AG04450 (cell line): Measurements from ENCODE around the gene PPM1A. TPM values are rescaled to one million over a fixed set of nuclear protein-coding genes. Genes with fewer than 3 reads are reported as not detected.

Experiments
- CTCF ChIA-PET: fragments of 300-600, 350-600 bp; formaldehyde crosslinking; extraction: SDS; loops from one replicate; lab custom pipeline; 2022; ENCODE audit warnings: antibody characterized with exemption, inconsistent platforms; lab: Charles Lee
- POLR2A ChIA-PET: fragments of 350-600 bp; formaldehyde crosslinking; extraction: SDS; loops from one replicate; lab custom pipeline; 2021; ENCODE audit warnings: antibody characterized with exemption, inconsistent platforms; lab: Yijun Ruan, JAX
- DNase-seq: peaks from one replicate; pipeline ENCODE4 v3.0.0-alpha.2; 2011; ENCODE audit warnings: low read depth, low spot score
- H3K27ac ChIP-seq: one replicate; pipeline ENCODE4 v1.5.1; 2012; ENCODE audit warnings: low read depth, low read length, control low read depth
- H3K27me3 ChIP-seq: one replicate; pipeline ENCODE4 v1.6.0; 2012; ENCODE audit warnings: low read length; ENCODE audit not compliant: control insufficient read depth, insufficient read depth
- H3K4me3 ChIP-seq: 2 replicates; pipeline ENCODE4 v1.5.1; 2011; ENCODE audit warnings: mild to moderate bottlenecking, low read depth, low read length, control low read depth
- H3K9me3 ChIP-seq: 2 replicates; pipeline ENCODE4 v1.5.1; 2012; ENCODE audit warnings: low read length; ENCODE audit not compliant: control insufficient read depth, insufficient read depth
- polyA plus RNA-seq: library from polyadenylated mRNA; depleted of rRNA; stranded (reverse); fragments of >200 nt; gene quantifications from 2 replicates; pipeline ENCODE4 v1.2.3, GENCODE V29; 2011
- TF ChIP-seq, protein P1 (sequence below): IDR thresholded peaks from 2 replicates; pipeline ENCODE4 v1.5.1; 2011; ENCODE audit warnings: low read depth, low read length, control low read depth, inconsistent platforms

PPM1A gene
- polyA plus RNA-seq, 1 experiment = 44.1 TPM

DNA sequence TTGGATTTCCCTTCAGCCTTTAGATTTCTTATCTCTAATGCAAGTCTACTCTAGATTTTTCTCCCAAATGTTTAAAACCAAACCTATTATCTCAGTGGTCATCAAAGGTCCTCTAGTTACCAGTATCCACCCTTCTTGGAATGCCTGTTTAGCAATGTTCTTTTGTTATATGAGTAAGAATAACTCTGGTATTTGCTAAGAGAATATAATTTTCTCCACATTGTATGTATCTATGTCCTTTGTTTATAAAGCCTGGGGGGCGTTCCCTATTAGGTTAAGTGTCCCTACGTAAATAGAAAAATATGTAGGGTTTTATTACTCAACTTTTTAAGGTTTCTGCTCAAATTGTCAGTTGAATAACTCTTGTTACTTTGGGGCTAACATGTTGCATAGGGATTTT lies 27.3 kb downstream of the PPM1A start:
- no peak for DNase-seq
- Histone ChIP-seq H3K9me3 (no peaks in the 10 kb centered on the region), H3K27me3 (no peaks in the 10 kb centered on the region), H3K4me3 (no peak overlapping the region), H3K27ac (no peak overlapping the region)
- ChIA-PET CTCF (no interaction called here), POLR2A (no interaction called here)
- TF ChIP-seq, protein P1, sequence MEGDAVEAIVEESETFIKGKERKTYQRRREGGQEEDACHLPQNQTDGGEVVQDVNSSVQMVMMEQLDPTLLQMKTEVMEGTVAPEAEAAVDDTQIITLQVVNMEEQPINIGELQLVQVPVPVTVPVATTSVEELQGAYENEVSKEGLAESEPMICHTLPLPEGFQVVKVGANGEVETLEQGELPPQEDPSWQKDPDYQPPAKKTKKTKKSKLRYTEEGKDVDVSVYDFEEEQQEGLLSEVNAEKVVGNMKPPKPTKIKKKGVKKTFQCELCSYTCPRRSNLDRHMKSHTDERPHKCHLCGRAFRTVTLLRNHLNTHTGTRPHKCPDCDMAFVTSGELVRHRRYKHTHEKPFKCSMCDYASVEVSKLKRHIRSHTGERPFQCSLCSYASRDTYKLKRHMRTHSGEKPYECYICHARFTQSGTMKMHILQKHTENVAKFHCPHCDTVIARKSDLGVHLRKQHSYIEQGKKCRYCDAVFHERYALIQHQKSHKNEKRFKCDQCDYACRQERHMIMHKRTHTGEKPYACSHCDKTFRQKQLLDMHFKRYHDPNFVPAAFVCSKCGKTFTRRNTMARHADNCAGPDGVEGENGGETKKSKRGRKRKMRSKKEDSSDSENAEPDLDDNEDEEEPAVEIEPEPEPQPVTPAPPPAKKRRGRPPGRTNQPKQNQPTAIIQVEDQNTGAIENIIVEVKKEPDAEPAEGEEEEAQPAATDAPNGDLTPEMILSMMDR = no peak

DNA sequence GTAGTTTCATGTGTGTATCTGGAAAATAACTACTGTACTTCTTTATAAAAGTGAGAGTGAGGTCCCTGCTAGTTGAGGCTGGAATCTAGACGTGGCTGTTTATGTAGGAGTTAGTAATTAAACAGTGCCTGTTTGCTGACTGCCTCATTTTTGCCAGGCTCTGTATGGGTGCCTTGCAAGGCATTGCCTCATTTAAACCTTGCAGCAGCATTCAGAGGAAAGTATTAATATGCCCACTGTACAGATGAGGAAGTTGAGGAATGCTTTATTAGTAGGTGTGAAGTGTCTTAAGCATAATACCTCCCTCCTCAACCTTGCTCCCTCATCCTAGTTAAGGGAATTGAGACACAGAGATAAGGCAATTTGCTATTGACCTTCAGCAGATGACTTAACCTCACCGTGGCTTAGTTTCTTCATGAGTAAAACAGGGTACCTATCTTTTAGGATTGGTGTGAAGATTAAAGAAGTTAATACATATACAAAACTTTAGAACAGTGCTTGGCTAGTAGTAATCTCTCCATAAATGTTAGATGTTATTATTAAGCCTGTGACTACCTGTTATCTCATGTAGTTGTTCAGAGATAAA lies 28.7 kb downstream of the PPM1A start:
- no peak for DNase-seq
- TF ChIP-seq, protein P1 = no peak
- no peak overlapping the region for H3K27ac ChIP-seq
- H3K9me3 ChIP-seq = no peaks in the 10 kb centered on the region
- ChIA-PET CTCF (no interaction called here), POLR2A (no interaction called here)
- no peaks in the 10 kb centered on the region for H3K27me3 ChIP-seq
- H3K4me3 ChIP-seq = no peak overlapping the region

DNA sequence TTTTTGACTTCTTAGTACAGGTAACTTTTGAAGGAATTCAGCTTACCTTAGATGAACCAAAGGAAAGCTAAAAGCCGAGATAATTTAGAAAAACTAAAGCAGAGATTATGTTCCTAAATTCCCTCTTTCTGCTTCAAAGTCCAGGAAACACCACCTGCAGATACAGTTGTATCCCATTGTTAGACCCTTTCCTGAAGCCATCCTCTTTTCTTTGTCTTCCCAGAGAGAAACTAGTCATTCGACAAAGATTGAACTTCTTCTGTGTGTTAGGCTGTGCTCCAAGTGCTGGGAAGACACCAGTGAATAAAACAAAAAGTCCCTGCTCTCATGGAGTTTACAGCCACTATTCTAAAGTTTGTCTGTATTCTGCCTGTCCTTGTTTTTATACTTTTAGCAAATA lies 29.3 kb downstream of the PPM1A start:
- H3K27me3 ChIP-seq = no peaks in the 10 kb centered on the region
- no peak overlapping the region for H3K27ac ChIP-seq
- ChIA-PET POLR2A (no interaction called here), CTCF (interaction anchor here (0.7 kb wide), 2 partner anchors 51 to 702 kb away, joined by 3 to 7 read pairs; partner anchors contain the start of gene CCDC175)
- DNase-seq = no peak
- TF ChIP-seq, protein P1 = no peak
- H3K4me3 ChIP-seq = no peak overlapping the region
- H3K9me3 ChIP-seq = no peaks in the 10 kb centered on the region

DNA sequence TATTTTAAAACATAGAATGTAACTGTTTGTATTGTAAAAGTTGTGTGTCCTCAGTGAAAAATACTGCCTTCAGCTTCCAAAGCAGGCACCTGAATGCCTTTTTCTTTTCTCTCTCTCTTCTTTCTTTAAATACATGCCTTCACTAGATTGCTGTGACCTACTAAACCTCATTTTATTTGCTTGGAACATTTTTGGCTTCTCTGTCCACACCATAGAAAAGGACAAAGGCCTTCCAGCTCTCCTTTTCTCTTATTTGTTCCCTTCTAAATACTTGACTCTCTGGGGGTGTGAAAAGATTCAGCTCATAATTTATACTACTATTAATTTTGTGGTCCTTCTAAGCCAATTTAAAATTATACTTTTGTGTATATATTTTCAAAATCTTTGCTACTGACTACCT lies 38.4 kb downstream of the PPM1A start:
- TF ChIP-seq, protein P1 = no peak
- H3K27me3 ChIP-seq = no peaks in the 10 kb centered on the region
- no peak overlapping the region for H3K4me3 ChIP-seq
- ChIA-PET CTCF (no interaction called here), POLR2A (no interaction called here)
- H3K9me3 ChIP-seq = no peaks in the 10 kb centered on the region
- no peak for DNase-seq
- H3K27ac ChIP-seq = no peak overlapping the region

DNA sequence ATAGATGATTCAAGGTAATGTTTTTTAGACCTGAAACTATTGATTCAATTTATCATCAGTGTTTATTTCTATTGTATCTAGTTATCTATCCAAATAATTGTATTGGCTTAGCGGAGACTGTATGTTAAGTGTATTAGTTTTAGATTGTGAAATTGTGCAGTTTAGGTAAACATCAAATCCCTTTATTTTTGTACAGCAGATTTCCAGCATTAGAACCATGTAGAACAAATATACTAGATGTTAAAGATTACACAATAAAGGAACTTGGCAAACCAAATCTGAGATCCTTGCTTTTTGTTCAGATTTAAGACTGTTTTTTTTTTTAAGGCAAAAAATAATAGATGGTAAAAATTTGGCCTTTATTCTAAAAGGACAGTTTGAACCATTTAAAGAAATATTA lies 39.3 kb downstream of the PPM1A start:
- Histone ChIP-seq H3K9me3 (no peaks in the 10 kb centered on the region), H3K27me3 (no peaks in the 10 kb centered on the region), H3K4me3 (no peak overlapping the region), H3K27ac (no peak overlapping the region)
- POLR2A ChIA-PET = no interaction called here
- TF ChIP-seq, protein P1 = no peak
- DNase-seq = no peak
- CTCF ChIA-PET = no interaction called here
